Measurements from ENCODE around the gene LAMC3.

Gene LAMC3

DNA sequence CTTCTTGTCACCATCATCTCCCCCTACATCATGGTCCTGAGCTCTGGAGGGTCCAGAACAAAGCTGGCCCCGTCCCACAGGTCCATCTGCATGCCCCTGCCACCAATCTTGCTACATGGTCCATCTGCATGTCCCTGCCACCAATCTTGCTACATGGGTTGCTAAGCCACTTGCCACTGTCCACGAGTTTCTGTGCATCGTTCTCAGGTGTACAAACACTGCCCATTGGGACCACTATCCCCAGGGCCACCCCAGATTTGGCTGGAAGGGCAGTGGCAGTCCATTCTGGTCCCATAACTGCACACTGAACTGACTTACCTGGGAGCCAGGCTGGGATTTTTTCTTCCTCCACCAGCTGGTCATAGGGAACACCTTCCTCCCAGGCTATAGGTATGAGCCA lies 8.0 kb upstream of the LAMC3 start:
- TF ChIP-seq, protein P1, sequence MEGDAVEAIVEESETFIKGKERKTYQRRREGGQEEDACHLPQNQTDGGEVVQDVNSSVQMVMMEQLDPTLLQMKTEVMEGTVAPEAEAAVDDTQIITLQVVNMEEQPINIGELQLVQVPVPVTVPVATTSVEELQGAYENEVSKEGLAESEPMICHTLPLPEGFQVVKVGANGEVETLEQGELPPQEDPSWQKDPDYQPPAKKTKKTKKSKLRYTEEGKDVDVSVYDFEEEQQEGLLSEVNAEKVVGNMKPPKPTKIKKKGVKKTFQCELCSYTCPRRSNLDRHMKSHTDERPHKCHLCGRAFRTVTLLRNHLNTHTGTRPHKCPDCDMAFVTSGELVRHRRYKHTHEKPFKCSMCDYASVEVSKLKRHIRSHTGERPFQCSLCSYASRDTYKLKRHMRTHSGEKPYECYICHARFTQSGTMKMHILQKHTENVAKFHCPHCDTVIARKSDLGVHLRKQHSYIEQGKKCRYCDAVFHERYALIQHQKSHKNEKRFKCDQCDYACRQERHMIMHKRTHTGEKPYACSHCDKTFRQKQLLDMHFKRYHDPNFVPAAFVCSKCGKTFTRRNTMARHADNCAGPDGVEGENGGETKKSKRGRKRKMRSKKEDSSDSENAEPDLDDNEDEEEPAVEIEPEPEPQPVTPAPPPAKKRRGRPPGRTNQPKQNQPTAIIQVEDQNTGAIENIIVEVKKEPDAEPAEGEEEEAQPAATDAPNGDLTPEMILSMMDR (IDR thresholded peaks at IDR 0.05; ENCODE audit: unreplicated experiment in 3 of 3): no peak
- H3K27ac Mint-ChIP-seq: no peak overlapping the region
- H3K27me3 Mint-ChIP-seq (ENCODE audit: low read depth): peaks cover 33% of the 10 kb centered on the region
- H3K4me1 Mint-ChIP-seq: no peaks in the 10 kb centered on the region
- no peaks in the 10 kb centered on the region for H3K36me3 Mint-ChIP-seq (ENCODE audit: low read depth)
- H3K4me3 Mint-ChIP-seq: no peak overlapping the region
- H3K9me3 Mint-ChIP-seq: no peaks in the 10 kb centered on the region

DNA sequence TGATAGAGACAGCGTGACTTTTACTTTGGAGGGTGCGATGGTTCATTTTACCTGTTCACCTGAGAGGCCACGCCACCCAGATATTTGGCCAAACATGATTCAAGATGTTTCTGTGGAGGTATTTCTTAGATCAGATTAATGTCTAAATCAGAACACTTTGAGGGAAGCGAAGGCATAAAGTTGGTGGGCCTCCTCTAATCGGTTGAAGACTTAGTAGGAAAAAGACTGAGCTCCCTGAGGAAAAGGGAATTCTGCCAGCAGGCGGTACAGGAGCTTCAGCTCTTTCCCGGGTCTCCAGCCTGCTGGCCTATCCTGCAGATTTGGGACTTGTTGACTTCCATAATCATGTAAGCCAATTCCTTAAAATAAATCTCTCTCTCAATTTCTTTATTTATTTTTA lies 7.0 kb upstream of the LAMC3 start:
- peaks cover 41% of the 10 kb centered on the region for H3K27me3 Mint-ChIP-seq (ENCODE audit: low read depth)
- TF ChIP-seq, protein P1 (IDR thresholded peaks at IDR 0.05; ENCODE audit: unreplicated experiment in 3 of 3): no peak

DNA sequence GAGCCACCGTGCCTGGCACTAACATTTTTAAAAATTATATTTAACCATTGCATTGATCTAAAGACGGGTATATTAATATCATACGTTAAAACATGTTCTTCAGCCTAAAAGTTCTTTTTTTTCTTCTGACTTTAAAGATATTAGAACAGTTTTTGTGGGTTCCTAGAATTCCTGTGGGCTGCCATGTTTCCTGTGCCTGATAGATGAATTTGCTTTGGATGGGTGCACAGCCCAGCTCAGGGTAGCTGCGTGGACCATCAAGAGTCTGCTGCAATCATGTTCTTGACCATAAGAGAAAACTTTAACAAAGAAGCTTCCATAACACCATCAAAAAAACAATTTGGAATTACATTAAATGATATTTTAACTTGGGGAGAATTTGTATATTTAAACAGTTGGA lies 2.4 kb upstream of the LAMC3 start:
- Mint-ChIP-seq H3K9me3 (no peaks in the 10 kb centered on the region), H3K36me3 (ENCODE audit: low read depth) (no peaks in the 10 kb centered on the region), H3K27ac (no peak overlapping the region), H3K27me3 (ENCODE audit: low read depth) (peaks cover 56% of the 10 kb centered on the region), H3K4me1 (peaks cover 13% of the 10 kb centered on the region), H3K4me3 (no peak overlapping the region)
- TF ChIP-seq, protein P1 (IDR thresholded peaks at IDR 0.05; ENCODE audit: unreplicated experiment in 3 of 3): no peak

More for the DNA sequence above, 7.0 kb upstream of the LAMC3 start:
- no peak overlapping the region for H3K27ac Mint-ChIP-seq
- no peaks in the 10 kb centered on the region for H3K36me3 Mint-ChIP-seq (ENCODE audit: low read depth)
- H3K4me1 Mint-ChIP-seq: no peaks in the 10 kb centered on the region
- H3K9me3 Mint-ChIP-seq: no peaks in the 10 kb centered on the region
- H3K4me3 Mint-ChIP-seq: no peak overlapping the region

DNA sequence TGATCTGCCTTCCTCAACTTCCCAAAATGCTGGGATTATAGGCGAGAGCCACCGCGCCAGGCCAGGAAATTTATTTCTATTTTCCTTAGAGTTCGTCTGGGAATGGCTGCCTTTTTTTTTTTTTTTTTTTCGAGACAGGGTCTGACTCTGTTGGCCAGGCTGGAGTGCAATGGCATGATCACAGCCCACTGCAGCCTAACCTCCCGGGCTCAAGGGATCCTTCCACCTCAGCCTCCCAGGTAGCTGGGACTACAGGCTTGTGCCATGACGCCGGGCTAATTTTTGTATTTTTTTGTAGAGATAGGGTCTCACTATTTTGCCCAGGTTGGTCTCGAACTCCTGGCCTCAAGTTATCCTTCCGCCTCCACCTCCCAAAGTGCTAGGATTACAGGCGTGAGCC lies 888 bp upstream of the LAMC3 start:
- no peak overlapping the region for H3K27ac Mint-ChIP-seq
- peaks cover 58% of the 10 kb centered on the region for H3K27me3 Mint-ChIP-seq (ENCODE audit: low read depth)
- TF ChIP-seq, protein P1 (IDR thresholded peaks at IDR 0.05; ENCODE audit: unreplicated experiment in 3 of 3): no peak
- no peaks in the 10 kb centered on the region for H3K9me3 Mint-ChIP-seq
- peaks cover 21% of the 10 kb centered on the region for H3K4me1 Mint-ChIP-seq
- H3K36me3 Mint-ChIP-seq (ENCODE audit: low read depth): no peaks in the 10 kb centered on the region
- H3K4me3 Mint-ChIP-seq: peak overlapping the region; percentile 73 to 77 (median 76)

DNA sequence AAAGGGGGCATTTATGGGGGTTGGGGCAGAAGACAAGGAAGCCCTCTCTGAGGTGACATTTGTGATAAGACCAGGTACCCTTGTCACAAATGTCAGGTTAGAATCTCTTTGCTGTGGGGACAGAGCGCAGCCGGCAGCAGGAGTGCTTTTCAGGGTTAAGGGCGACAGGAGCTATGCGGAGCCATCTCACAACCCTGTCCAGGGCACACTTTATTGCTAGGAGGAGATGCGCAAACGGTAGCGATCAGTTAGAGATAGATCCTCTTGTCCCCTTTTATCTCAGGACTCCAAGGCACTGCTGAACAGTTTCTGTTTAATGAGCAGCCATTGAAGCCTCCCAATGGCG lies 438 bp upstream of the LAMC3 start:
- H3K27ac Mint-ChIP-seq: no peak overlapping the region

More for the DNA sequence above, 438 bp upstream of the LAMC3 start:
- Mint-ChIP-seq H3K27me3 (ENCODE audit: low read depth) (peaks cover 58% of the 10 kb centered on the region), H3K4me3 (peak overlapping the region; percentile 73 to 77 (median 76)), H3K9me3 (no peaks in the 10 kb centered on the region), H3K36me3 (ENCODE audit: low read depth) (no peaks in the 10 kb centered on the region), H3K4me1 (peaks cover 25% of the 10 kb centered on the region)
- TF ChIP-seq, protein P1 (IDR thresholded peaks at IDR 0.05; ENCODE audit: unreplicated experiment in 3 of 3): no peak

Measured in nephron (organoid).